22Rv1 (cell line): ENCODE data around the gene EXOC4.

Experiments used
- CTCF ChIP-seq: fragments of 450-650 bp; IDR thresholded peaks from 2 replicates; pipeline ENCODE4 v1.5.1; 2017; ENCODE audit warnings: mild to moderate bottlenecking
- ZFX ChIP-seq: fragments of 450-650 bp; IDR thresholded peaks from 2 replicates; pipeline ENCODE4 v1.6.1; 2017; ENCODE audit warnings: antibody characterized with exemption, borderline replicate concordance

- TF ChIP-seq CTCF (no peak), ZFX (no peak)
These were observed 222.8 kb downstream of the EXOC4 start for GRCh38 chr7:133475655-133476054.
